Astrocyte of the cerebellum (primary cell): ENCODE measurements around the gene EIPR1.

Experiments used
- DNase-seq: peaks from one replicate; pipeline ENCODE4 v3.0.0-alpha.2; 2011; ENCODE audit warnings: low read depth
- H3K4me3 ChIP-seq: 2 replicates; pipeline ENCODE4 v1.5.1; 2011; ENCODE audit warnings: mild to moderate bottlenecking, low read depth, low read length, moderate library complexity
- in situ Hi-C: cut with HindIII; loops from 2 replicates; pipeline ENCODE4 v1.10.0; 2017; ENCODE audit warnings: low sequenced_read_pairs
- TF ChIP-seq, protein P1 (sequence below): IDR thresholded peaks from 2 replicates; pipeline ENCODE4 v1.5.1; 2012; ENCODE audit warnings: low read length, low read depth, moderate library complexity, mild to moderate bottlenecking; ENCODE audit errors: missing control alignments

The EIPR1 gene

DNA sequence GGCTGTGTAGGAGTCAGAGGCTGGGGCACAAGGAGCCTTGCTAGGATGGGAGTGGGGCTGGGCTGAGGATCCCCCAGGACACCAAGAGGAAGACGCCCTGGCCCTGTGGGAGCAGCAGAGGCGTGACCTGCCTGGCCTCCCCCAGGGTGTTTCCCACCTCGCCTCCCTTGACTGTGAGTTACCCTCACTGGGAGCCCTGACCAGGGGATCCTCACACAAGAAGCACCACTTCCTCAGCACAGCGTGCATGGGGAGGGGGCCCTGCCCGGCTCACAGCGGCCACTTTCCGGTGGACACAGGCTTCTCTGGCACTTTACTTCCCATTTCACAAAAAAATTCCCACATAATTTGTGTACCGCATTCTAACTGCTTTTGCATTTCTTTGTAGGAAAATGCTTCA, 187.7 kb downstream of the EIPR1 start:
- H3K4me3 ChIP-seq, result no peak overlapping the region
- in situ Hi-C loops, result no loop called here
- DNase-seq, result no peak
- TF ChIP-seq, protein P1, sequence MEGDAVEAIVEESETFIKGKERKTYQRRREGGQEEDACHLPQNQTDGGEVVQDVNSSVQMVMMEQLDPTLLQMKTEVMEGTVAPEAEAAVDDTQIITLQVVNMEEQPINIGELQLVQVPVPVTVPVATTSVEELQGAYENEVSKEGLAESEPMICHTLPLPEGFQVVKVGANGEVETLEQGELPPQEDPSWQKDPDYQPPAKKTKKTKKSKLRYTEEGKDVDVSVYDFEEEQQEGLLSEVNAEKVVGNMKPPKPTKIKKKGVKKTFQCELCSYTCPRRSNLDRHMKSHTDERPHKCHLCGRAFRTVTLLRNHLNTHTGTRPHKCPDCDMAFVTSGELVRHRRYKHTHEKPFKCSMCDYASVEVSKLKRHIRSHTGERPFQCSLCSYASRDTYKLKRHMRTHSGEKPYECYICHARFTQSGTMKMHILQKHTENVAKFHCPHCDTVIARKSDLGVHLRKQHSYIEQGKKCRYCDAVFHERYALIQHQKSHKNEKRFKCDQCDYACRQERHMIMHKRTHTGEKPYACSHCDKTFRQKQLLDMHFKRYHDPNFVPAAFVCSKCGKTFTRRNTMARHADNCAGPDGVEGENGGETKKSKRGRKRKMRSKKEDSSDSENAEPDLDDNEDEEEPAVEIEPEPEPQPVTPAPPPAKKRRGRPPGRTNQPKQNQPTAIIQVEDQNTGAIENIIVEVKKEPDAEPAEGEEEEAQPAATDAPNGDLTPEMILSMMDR, result no peak

DNA sequence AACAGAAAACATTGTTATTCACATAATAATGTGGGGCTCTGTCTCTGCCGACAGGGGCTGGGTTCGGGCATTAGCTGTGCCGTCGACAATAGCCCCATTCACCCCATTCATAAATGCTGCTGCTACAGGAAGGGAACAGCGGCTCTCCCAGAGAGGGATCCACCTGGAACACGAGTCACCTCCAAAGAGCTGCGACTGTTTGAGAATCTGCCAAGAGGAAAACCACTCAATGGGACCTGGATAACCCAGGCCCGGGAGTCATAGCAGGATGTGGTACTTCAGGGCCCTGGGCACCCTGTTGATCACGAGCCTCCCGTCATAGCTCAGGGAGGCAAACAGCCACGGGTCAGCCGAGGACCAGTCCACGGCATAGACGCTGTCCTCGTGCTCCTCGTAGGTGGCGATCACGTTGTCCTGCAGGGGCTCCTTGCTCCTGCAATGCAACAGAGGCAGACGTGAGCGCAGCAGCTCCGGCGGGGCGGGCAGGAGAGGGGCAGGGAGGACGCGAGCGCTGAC, 188.5 kb downstream of the EIPR1 start:
- no peak overlapping the region for H3K4me3 ChIP-seq
- no peak for DNase-seq
- in situ Hi-C loops, result no loop called here
- TF ChIP-seq, protein P1, result no peak

DNA sequence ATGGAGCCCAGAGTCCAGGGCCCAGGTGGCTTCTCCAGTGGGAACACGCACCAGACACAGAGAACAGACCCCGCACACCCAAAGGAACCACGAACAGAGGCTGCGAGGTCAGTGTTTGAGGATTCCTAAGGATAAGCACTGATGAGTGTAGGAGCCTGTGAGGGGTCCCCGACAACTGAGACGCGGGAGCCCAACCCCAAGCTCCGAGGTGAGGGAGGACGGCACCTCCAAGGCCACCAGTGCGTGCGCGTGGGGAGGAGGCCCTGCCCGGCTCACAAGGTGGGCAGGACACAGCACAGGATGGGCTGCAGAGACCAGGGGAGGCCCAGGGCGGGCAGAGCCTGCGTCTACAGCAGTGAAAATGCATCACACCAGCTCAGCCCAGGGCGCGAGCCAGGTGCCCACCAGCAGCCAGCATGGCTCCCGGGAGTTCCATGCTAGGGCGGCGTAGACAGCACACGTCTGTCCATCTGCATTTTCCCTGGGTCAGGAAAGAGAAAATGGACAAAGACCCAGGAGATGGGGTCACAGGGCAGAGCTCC, 189.1 kb downstream of the EIPR1 start:
- in situ Hi-C loops, result no loop called here
- H3K4me3 ChIP-seq, result no peak overlapping the region
- DNase-seq, result no peak
- TF ChIP-seq, protein P1, result no peak

- TF ChIP-seq, protein P1, result no peak
- in situ Hi-C loops, result no loop called here
- no peak overlapping the region for H3K4me3 ChIP-seq
- no peak for DNase-seq
These were observed 190.2 kb downstream of the EIPR1 start for GRCh38 chr2:3187467-3187866.

DNA sequence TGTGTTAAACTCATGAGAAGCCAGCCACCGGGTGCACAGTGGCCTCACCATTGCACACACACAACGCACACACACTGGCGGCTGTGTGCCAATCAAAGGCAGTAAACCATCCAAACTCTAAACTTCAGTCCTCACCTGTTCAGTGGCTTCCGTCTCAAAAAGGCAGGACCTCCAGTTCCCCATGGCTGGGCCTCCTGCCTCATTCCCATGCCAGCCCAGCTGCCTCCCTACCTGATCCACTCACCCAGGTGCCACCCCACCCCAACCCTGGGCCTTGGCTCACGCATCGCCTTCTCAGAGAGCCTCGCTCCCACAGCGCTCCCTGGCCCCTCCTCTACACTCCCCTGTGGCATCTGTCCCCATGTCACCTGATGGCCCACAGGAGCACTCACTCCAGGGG, 190.9 kb downstream of the EIPR1 start:
- DNase-seq, result no peak
- TF ChIP-seq, protein P1, result no peak
- H3K4me3 ChIP-seq, result no peak overlapping the region
- in situ Hi-C loops, result no loop called here

DNA sequence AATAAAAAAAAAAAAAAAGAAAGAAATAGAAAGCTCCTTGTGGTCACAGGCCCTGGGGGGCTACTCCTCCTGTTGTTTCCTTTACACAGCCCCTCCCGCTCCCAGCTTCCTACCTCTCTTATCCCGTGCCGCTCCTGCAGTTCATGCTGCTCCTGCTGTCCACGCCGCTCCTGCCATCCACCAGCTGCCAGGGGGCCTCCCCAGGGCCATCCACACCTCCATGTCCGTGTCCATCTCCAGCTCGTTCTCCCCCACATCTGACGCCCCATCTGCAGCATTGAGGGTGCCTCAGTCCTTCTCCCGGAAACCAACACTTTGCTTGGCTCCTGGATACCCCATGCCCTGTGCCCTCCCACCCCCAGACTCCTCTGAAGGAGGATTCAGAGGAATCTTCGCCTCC, 191.7 kb downstream of the EIPR1 start:
- in situ Hi-C loops, result no loop called here
- TF ChIP-seq, protein P1, result no peak
- no peak overlapping the region for H3K4me3 ChIP-seq
- DNase-seq, result no peak

- H3K4me3 ChIP-seq, result no peak overlapping the region
- TF ChIP-seq, protein P1, result no peak
- in situ Hi-C loops, result no loop called here
- no peak for DNase-seq
These were observed 192.4 kb downstream of the EIPR1 start for GRCh38 chr2:3185256-3185655.
